Measurements from ENCODE around the gene PTPRD. TPM values are rescaled to one million over a fixed set of nuclear protein-coding genes. Genes with fewer than 3 reads are reported as not detected.
"Not testable (repeated sequence)": the region's sequence is repeated elsewhere in the genome, so short reads cannot be mapped to it uniquely, and the experiment has no call there.

Gene PTPRD
- total and polyA plus RNA-seq, 9 donors, result 16.2 to 231 (median 85.8) TPM

DNA sequence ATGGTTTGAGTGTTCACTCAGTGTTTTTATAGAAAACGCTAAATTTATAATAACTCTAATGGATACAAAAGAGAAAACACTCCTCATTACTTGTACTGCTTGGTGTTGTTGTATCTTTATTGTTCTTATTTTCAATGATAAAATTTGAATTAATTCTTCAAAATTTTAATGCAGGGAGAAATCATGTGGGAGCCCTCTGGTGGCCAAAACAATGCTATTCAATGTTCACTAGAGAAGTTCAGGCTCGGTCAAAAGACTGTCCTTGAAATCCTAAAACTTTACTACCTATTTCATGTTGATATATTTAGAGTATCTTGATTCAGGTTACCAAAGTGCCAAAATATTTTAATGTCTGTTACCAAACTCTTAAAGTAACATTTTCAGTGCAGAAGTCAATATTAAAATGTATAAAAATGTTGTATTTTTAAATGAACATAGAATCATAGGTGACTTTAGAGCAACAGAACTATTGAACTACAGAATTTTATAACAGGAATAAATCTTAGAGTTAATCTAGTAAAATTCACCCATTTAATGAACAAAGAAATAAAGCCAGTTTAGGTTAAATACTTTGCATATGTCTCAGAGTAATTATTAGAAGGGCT, 1259.8 kb downstream of the PTPRD start:
- Histone ChIP-seq H3K9me3 (no peaks in the 10 kb centered on the region), H3K4me1 (ENCODE audit: insufficient read depth) (no peaks in the 10 kb centered on the region), H3K36me3 (no peaks in the 10 kb centered on the region), H3K27ac (no peak overlapping the region), H3K4me3 (no peak overlapping the region), H3K27me3 (no peaks in the 10 kb centered on the region)
- WGBS, 3 donors, result 1 to 10% (median 4%) methylated on average over 2 of the region's 2 CpGs
- intact Hi-C loops (cut with DNase I), result no loop called here
- DNase-seq, result no peak
- TF ChIP-seq, protein P1, sequence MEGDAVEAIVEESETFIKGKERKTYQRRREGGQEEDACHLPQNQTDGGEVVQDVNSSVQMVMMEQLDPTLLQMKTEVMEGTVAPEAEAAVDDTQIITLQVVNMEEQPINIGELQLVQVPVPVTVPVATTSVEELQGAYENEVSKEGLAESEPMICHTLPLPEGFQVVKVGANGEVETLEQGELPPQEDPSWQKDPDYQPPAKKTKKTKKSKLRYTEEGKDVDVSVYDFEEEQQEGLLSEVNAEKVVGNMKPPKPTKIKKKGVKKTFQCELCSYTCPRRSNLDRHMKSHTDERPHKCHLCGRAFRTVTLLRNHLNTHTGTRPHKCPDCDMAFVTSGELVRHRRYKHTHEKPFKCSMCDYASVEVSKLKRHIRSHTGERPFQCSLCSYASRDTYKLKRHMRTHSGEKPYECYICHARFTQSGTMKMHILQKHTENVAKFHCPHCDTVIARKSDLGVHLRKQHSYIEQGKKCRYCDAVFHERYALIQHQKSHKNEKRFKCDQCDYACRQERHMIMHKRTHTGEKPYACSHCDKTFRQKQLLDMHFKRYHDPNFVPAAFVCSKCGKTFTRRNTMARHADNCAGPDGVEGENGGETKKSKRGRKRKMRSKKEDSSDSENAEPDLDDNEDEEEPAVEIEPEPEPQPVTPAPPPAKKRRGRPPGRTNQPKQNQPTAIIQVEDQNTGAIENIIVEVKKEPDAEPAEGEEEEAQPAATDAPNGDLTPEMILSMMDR (IDR thresholded peaks at IDR 0.05), result no peak
- TF ChIP-seq EP300 (IDR thresholded peaks at IDR 0.05) (no peak), POLR2A (IDR thresholded peaks at IDR 0.05) (no peak)

DNA sequence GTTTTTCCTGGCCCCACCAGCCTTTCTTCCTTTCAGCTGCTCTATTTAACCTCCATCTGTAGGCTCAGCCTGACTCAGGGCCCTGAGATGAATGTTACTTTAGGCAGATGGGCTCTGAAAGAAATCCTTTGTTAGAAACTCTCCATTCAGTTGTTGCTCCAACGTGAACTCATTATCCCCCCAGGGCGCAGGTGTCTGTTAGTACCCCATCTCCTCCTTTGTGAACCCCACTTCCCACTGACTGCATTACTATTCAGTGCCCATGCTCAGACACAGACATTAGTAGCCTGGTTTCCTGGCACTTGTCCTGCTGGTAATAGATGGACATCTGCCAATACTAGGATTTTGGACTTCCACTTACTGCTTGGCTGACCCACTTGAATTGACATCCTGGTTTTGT, 1271.6 kb downstream of the PTPRD start:
- H3K36me3 ChIP-seq, result no peaks in the 10 kb centered on the region
- no peaks in the 10 kb centered on the region for H3K4me1 ChIP-seq (ENCODE audit: insufficient read depth)
- intact Hi-C loops (cut with DNase I), result no loop called here
- no peak for DNase-seq
- 67 to 95% (median 93%) methylated on average over 2 of the region's 2 CpGs for WGBS, 3 donors
- H3K27me3 ChIP-seq, result no peaks in the 10 kb centered on the region
- H3K9me3 ChIP-seq, result no peaks in the 10 kb centered on the region
- no peak overlapping the region for H3K4me3 ChIP-seq
- no peak overlapping the region for H3K27ac ChIP-seq
- no peak for TF ChIP-seq POLR2A (IDR thresholded peaks at IDR 0.05)

DNA sequence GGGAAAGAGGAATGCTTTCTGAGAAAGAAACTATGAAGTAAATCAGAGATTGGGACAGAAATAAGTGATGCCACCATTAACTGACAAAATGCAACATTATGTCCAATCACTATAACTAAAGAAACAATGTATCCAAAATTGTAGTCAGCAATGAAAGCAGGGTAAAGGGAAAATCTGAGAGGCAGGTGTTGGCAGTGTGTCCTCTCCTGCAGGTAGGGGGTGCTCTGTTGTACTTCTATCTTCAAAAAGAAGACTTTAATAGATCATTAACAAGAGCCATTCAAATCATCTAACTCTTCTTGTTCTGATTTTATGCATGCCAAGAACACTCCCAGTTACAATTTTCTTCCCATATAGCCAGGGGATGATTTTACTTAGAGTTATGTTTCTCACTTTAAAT, 1275.7 kb downstream of the PTPRD start:
- H3K4me1 ChIP-seq (ENCODE audit: insufficient read depth), result no peaks in the 10 kb centered on the region
- TF ChIP-seq POLR2A (IDR thresholded peaks at IDR 0.05) (no peak), EP300 (IDR thresholded peaks at IDR 0.05) (no peak)
- TF ChIP-seq, protein P1 (IDR thresholded peaks at IDR 0.05), result no peak
- no peaks in the 10 kb centered on the region for H3K36me3 ChIP-seq
- H3K9me3 ChIP-seq, result no peaks in the 10 kb centered on the region
- no peak for DNase-seq
- no peak overlapping the region for H3K4me3 ChIP-seq
- intact Hi-C loops (cut with DNase I), result no loop called here
- H3K27ac ChIP-seq, result no peak overlapping the region
- H3K27me3 ChIP-seq, result no peaks in the 10 kb centered on the region

DNA sequence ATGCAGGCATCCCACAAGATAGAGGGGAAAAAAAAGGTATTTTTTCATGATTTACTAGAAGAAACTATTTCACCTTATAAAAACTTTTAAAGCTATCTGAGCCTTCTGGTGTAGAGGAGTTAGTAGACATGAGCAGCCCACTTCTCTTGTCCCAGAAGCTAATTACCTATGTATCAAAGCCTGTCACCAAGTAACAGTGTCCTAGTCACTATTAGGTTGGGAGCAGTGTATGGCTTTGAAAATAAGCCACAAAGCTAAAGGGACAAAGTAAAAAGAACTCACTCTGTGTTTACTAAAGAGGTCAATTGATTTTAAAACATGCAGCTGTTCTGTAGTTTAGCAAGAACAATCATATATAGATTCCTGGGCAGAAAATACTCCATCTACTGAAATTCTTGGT, 1286.1 kb downstream of the PTPRD start:
- intact Hi-C loops (cut with DNase I), result no loop called here
- no peaks in the 10 kb centered on the region for H3K27me3 ChIP-seq
- H3K9me3 ChIP-seq, result no peaks in the 10 kb centered on the region
- H3K36me3 ChIP-seq, result no peaks in the 10 kb centered on the region
- H3K4me1 ChIP-seq (ENCODE audit: insufficient read depth), result no peaks in the 10 kb centered on the region
- no peak overlapping the region for H3K4me3 ChIP-seq
- no peak overlapping the region for H3K27ac ChIP-seq
- no peak for DNase-seq
- TF ChIP-seq POLR2A (IDR thresholded peaks at IDR 0.05) (no peak), EP300 (IDR thresholded peaks at IDR 0.05) (no peak)
- TF ChIP-seq, protein P1 (IDR thresholded peaks at IDR 0.05), result no peak

DNA sequence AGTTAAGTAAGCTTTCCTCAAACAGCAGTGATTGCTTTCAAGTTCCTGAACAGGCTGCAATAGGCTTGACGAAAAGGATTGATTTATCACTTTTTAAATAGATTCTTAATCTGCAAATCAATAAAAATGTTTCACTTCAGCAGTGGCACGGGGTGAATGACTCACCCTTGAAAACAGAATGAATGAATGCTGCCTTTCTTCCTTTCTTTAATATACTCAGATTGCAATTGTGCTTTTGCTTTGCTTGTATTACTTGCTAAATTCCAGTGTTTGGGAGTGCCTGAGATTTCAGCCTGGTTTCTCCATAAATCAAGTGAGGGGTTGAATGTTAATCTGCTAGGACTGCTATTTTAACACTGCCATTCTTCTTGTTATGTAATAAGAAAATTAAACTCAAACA, 1293.8 kb downstream of the PTPRD start:
- Histone ChIP-seq H3K27me3 (no peaks in the 10 kb centered on the region), H3K36me3 (no peaks in the 10 kb centered on the region), H3K9me3 (no peaks in the 10 kb centered on the region), H3K27ac (no peak overlapping the region), H3K4me1 (ENCODE audit: insufficient read depth) (no peaks in the 10 kb centered on the region), H3K4me3 (no peak overlapping the region)
- DNase-seq, result no peak
- intact Hi-C loops (cut with DNase I), result no loop called here
- TF ChIP-seq EP300 (IDR thresholded peaks at IDR 0.05), result no peak
- no peak for TF ChIP-seq POLR2A (IDR thresholded peaks at IDR 0.05)
- TF ChIP-seq, protein P1 (IDR thresholded peaks at IDR 0.05), result no peak
- 21 to 25% (median 22%) methylated on average over 2 of the region's 2 CpGs for WGBS, 3 donors

DNA sequence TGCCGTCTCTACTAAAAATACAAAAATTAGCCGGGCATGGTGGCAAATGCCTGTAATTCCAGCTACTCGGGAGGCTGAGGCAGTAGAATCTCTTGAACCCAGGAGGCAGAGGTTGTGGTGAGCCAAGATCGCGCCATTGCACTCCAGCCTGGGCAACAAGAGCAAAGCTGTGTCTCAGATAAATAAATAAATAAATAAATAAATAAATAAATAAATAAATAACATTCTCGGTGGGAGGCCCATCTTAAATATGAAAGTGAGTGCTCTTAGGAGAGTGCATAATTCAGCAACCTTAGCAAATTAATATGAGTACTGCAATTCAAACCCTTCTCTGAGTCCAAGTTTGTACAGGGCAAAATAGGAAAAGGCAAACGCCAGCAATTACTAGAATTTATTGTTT, 1302.1 kb downstream of the PTPRD start:
- H3K4me1 ChIP-seq (ENCODE audit: insufficient read depth); DNase-seq; H3K9me3 ChIP-seq; H3K27me3 ChIP-seq; H3K27ac ChIP-seq; H3K4me3 ChIP-seq; intact Hi-C loops (cut with DNase I); H3K36me3 ChIP-seq: not testable (repeated sequence)
- WGBS, 3 donors, result 84 to 88% (median 87%) methylated on average over 7 of the region's 7 CpGs

All from ovary (tissue), 9 donors.